Right lobe of liver (tissue), 6 donors: ENCODE data around the gene TEX54. TPM values are rescaled to one million over a fixed set of nuclear protein-coding genes. Genes with fewer than 3 reads are reported as not detected.

Experiments
- ATAC-seq, 4 donors: fragments of 200-7000 bp; cut with Tn5 transposase; one replicate each; pipeline ENCODE4 v1.9.1; 2020; ENCODE audit warnings: mild to moderate bottlenecking in 4 of 4, moderate library complexity in 4 of 4
- DNase-seq, 3 donors: peaks; one replicate each; pipeline ENCODE4 v3.0.0-alpha.2; 2020
- H3K27ac ChIP-seq, 3 donors: fragments of 200-600 bp; one replicate each; pipeline ENCODE4 v1.8.0; 2022
- H3K27me3 ChIP-seq, 2 donors: fragments of 200-600 bp; one replicate each; pipeline ENCODE4 v1.8.0; 2022
- H3K36me3 ChIP-seq, 4 donors: fragments of 200-600 bp; sonication (generic) in 1 of 4; one replicate each; pipeline versions ENCODE4 v1.5.1 to v1.8.0; 2017 to 2022; ENCODE audit warnings: control low read depth in 1 of 4
- H3K4me1 ChIP-seq, 4 donors: fragments of 200-600 bp; sonication (generic) in 1 of 4; one replicate each; pipeline versions ENCODE4 v1.5.1 to v1.8.0; 2017 to 2022; ENCODE audit warnings: control low read depth in 1 of 4
- H3K4me3 ChIP-seq, 3 donors: fragments of 200-600 bp; one replicate each; pipeline ENCODE4 v1.8.0; 2022
- H3K9me3 ChIP-seq, 4 donors: fragments of 200-600 bp; sonication (generic) in 1 of 4; one replicate each; pipeline versions ENCODE4 v1.5.1 to v1.8.0; 2017 to 2022; ENCODE audit warnings: control low read depth in 1 of 4
- POLR2A ChIP-seq: fragments of 450-650 bp; IDR thresholded peaks from one replicate; pipeline ENCODE4 v1.6.1; 2017; ENCODE audit warnings: antibody characterized with exemption, mild to moderate bottlenecking
- WGBS: methylation state at CpG from one replicate; pipeline ENCODE4 v1.1.6; 2018; ENCODE audit warnings: low coverage, low lambda C conversion rate; ENCODE audit not compliant: insufficient coverage; ENCODE audit errors: missing lambda C conversion rate; 5-methylcytosine and 5-hydroxymethylcytosine counted together
- intact Hi-C, 2 donors: fragments of 100-400 bp; cut with DNase I; formaldehyde crosslinking; loops; one replicate each; pipeline versions ENCODE4 v1.11.2 to v1.14.1; 2022
- total RNA-seq, 6 experiments: library from RNA; depleted of rRNA in 2 of 6; stranded (reverse); fragments of >200 nt in 2 of 6; fragmentation: NEBNext Ultra II Directional in 3 of 6; extraction: Animal tissue kit (Norgen Biotek cat#: 25700) in 3 of 6; gene quantifications; one replicate each; pipeline versions ENCODE4 v1.1.0 to v1.2.4, GENCODE V29; 2016 to 2023
- TF ChIP-seq, protein P1 (sequence below), 4 donors: fragments of 200-600 bp in 3 of 4; fragments of 450-650 bp in 1 of 4; IDR thresholded peaks; one replicate each; pipeline versions ENCODE4 v1.5.1 to v1.8.0; 2016 to 2022; ENCODE audit warnings: antibody characterized with exemption in 4 of 4, mild to moderate bottlenecking in 2 of 4
- donor health status: DM: no; HTN: yes; CAD: no.
- donor health status: DM: no; HTN: no; CAD: no.
- donor health status: DM: no; HTN: no; CAD: no.
- donor health status: DM: no; HTN: yes; CAD: no.
- donor health status: DM: no; HTN: yes; CAD: no.

Gene TEX54
- total RNA-seq, 6 experiments from 2014 or later, result not detected

GRCh38 chr11:62806611-62807121, 26.0 kb downstream of the TEX54 start:
- Histone ChIP-seq H3K4me1 (peaks cover 0 to 21% (median 0%) of the 10 kb centered on the region in 4 donors), H3K27ac (peak overlapping the region in 2 of 3 donors; percentile 83 to 89), H3K36me3 (peaks cover 0 to 21% (median 9%) of the 10 kb centered on the region in 4 donors), H3K4me3 (no peak overlapping the region), H3K9me3 (no peaks in the 10 kb centered on the region), H3K27me3 (no peaks in the 10 kb centered on the region)
- intact Hi-C loops, result no loop called here
- TF ChIP-seq, protein P1, sequence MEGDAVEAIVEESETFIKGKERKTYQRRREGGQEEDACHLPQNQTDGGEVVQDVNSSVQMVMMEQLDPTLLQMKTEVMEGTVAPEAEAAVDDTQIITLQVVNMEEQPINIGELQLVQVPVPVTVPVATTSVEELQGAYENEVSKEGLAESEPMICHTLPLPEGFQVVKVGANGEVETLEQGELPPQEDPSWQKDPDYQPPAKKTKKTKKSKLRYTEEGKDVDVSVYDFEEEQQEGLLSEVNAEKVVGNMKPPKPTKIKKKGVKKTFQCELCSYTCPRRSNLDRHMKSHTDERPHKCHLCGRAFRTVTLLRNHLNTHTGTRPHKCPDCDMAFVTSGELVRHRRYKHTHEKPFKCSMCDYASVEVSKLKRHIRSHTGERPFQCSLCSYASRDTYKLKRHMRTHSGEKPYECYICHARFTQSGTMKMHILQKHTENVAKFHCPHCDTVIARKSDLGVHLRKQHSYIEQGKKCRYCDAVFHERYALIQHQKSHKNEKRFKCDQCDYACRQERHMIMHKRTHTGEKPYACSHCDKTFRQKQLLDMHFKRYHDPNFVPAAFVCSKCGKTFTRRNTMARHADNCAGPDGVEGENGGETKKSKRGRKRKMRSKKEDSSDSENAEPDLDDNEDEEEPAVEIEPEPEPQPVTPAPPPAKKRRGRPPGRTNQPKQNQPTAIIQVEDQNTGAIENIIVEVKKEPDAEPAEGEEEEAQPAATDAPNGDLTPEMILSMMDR (IDR thresholded peaks at IDR 0.05), result no peak
- no peak for TF ChIP-seq POLR2A
- peak in 1 of 3 donors; percentile 59 for DNase-seq
- no CpG with 5 or more reads among the region's 5 CpGs for WGBS
- ATAC-seq, result peak; percentile 6 to 51 (median 35)

DNA sequence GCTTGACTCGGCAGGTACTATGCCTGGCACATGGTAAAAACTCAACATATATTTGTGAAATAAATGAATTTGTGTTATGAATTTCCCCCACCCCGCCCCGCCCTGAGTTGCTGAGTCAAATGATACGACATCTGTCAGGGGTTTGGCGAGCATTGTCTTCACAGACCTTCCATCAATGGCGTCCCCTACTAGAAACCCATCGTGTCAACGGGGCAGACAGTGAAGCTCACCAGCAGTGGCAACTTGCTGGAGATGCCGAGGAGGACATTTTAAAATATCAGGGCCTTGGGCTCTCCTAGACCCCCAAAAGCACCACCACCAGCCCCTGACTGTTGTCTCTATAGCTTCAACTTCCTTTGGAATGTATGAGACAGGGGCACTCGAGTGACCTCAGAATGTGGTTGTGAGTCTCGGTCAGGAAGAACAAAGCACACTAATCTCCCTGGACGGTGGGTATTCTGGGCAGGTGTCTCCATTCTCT, 26.6 kb downstream of the TEX54 start:
- Histone ChIP-seq H3K27me3 (no peaks in the 10 kb centered on the region), H3K4me1 (peaks cover 0 to 21% (median 0%) of the 10 kb centered on the region in 4 donors), H3K27ac (peak overlapping the region; percentile 48 to 89 (median 83)), H3K4me3 (peak overlapping the region; percentile 72 to 84 (median 83)), H3K36me3 (peaks cover 0 to 28% (median 12%) of the 10 kb centered on the region in 4 donors), H3K9me3 (no peaks in the 10 kb centered on the region)
- TF ChIP-seq POLR2A, result no peak
- TF ChIP-seq, protein P1 (IDR thresholded peaks at IDR 0.05), result no peak
- DNase-seq (peak in 1 of 3 donors; percentile 27), ATAC-seq (no peak)
- 29% methylated on average over 9 of the region's 12 CpGs for WGBS
- intact Hi-C loops, result no loop called here

GRCh38 chr11:62805076-62805892, 27.4 kb downstream of the TEX54 start, which contains the start of gene NXF1:
Gene NXF1 (minus strand): TSS chr11:62805440. CDS start chr11:62805356, 84 bp downstream.
- Histone ChIP-seq H3K4me1 (peaks cover 0 to 21% (median 0%) of the 10 kb centered on the region in 4 donors), H3K4me3 (peak within 1 kb of the TSS; percentile 72 to 84 (median 83)), H3K27me3 (no peaks in the 10 kb centered on the region), H3K27ac (peak within 1 kb of the TSS; percentile 66 to 89 (median 83)), H3K36me3 (peaks cover 0 to 35% (median 19%) of the 10 kb centered on the region in 4 donors), H3K9me3 (no peaks in the 10 kb centered on the region)
- peak; percentile 99 for TF ChIP-seq POLR2A
- TF ChIP-seq, protein P1 (IDR thresholded peaks at IDR 0.05), result peak in 1 of 4 donors; percentile 13
- ATAC-seq (peak; percentile 90 to 95 (median 92)), DNase-seq (peak; percentile 96 to 97 (median 97))
- intact Hi-C loops, result no loop called here
- WGBS, result 3% methylated on average over 13 of the region's 77 CpGs

- Histone ChIP-seq H3K36me3 (peaks cover 0 to 43% (median 26%) of the 10 kb centered on the region in 4 donors), H3K9me3 (no peaks in the 10 kb centered on the region)
Observed at GRCh38 chr11:62804310-62805075, 28.1 kb downstream of the TEX54 start.

More at GRCh38 chr11:62804310-62805075, 28.1 kb downstream of the TEX54 start:
- DNase-seq (no peak), ATAC-seq (peak; percentile 2 to 16 (median 8))
- H3K4me3 ChIP-seq, result peak overlapping the region; percentile 72 to 84 (median 83)
- 1% methylated on average over 14 of the region's 14 CpGs for WGBS
- intact Hi-C loops, result no loop called here
- H3K4me1 ChIP-seq, result peaks cover 0 to 21% (median 0%) of the 10 kb centered on the region in 4 donors
- H3K27me3 ChIP-seq, result no peaks in the 10 kb centered on the region
- peak overlapping the region; percentile 66 to 89 (median 83) for H3K27ac ChIP-seq
- TF ChIP-seq, protein P1 (IDR thresholded peaks at IDR 0.05), result no peak
- TF ChIP-seq POLR2A, result no peak
